ENCODE measurements around the gene PIK3R6. TPM values are rescaled to one million over a fixed set of nuclear protein-coding genes. Genes with fewer than 3 reads are reported as not detected.
"Not testable (repeated sequence)": the region's sequence is repeated elsewhere in the genome, so short reads cannot be mapped to it uniquely, and the experiment has no call there.

The PIK3R6 gene
- total RNA-seq, 2 experiments from 2014 or later, result 0.63 to 0.71 TPM

- H3K36me3 Mint-ChIP-seq, result peaks cover 27% of the 10 kb centered on the region
- H3K4me3 Mint-ChIP-seq, result no peak overlapping the region
- no peak overlapping the region for H3K27ac Mint-ChIP-seq
- POLR2A ChIA-PET, result interaction anchor here (1.2 kb wide), 1 partner anchor 28 kb away, joined by 3 read pairs; no protein-coding TSS in a partner anchor
- no peak for DNase-seq
- H3K27me3 Mint-ChIP-seq, result no peaks in the 10 kb centered on the region
- peaks cover 54% of the 10 kb centered on the region for H3K4me1 Mint-ChIP-seq (ENCODE audit: low read depth)
- intact Hi-C loops (cut with micrococcal nuclease), result loop anchor here (10.0 kb wide), 1 partner anchor 509 kb away; the partner anchor contains the start of gene RPL26
- H3K9me3 Mint-ChIP-seq, result no peaks in the 10 kb centered on the region
- CTCF ChIA-PET, result interaction anchor here (1.0 to 5.5 kb wide), 5 partner anchors 25 to 288 kb away, joined by 4 to 38 read pairs (median 8); partner anchors contain the start of gene PIK3R6
Measured at GRCh38 chr17:8893621-8894201, 26.2 kb upstream of the PIK3R6 start.

- H3K9me3 Mint-ChIP-seq, result no peaks in the 10 kb centered on the region
- intact Hi-C loops (cut with micrococcal nuclease), result loop anchor here (10.0 kb wide), 1 partner anchor 508 kb away; the partner anchor contains the start of gene RPL26
- no peak overlapping the region for H3K4me3 Mint-ChIP-seq
- H3K27ac Mint-ChIP-seq, result no peak overlapping the region
- peaks cover 47% of the 10 kb centered on the region for H3K4me1 Mint-ChIP-seq (ENCODE audit: low read depth)
- ChIA-PET CTCF (interaction anchor here (1.0 to 5.5 kb wide), 4 partner anchors 17 to 107 kb away, joined by 3 to 38 read pairs (median 16); no protein-coding TSS in a partner anchor), POLR2A (interaction anchor here (1.2 kb wide), 1 partner anchor 27 kb away, joined by 3 read pairs; no protein-coding TSS in a partner anchor)
- no peaks in the 10 kb centered on the region for H3K27me3 Mint-ChIP-seq
- H3K36me3 Mint-ChIP-seq, result peaks cover 26% of the 10 kb centered on the region
- DNase-seq, result no peak
Measured at GRCh38 chr17:8893059-8893458, 25.6 kb upstream of the PIK3R6 start.

- CTCF ChIA-PET, result interaction anchor here (1.0 to 5.5 kb wide), 4 partner anchors 16 to 509 kb away, joined by 3 to 38 read pairs (median 3); no protein-coding TSS in a partner anchor
- Mint-ChIP-seq H3K9me3 (no peaks in the 10 kb centered on the region), H3K27me3 (no peaks in the 10 kb centered on the region), H3K4me1 (ENCODE audit: low read depth) (peaks cover 40% of the 10 kb centered on the region), H3K4me3 (no peak overlapping the region), H3K36me3 (peaks cover 21% of the 10 kb centered on the region), H3K27ac (no peak overlapping the region)
- POLR2A ChIA-PET, result interaction anchor here (1.0 kb wide), 2 partner anchors 64 to 103 kb away, joined by 3 read pairs; no protein-coding TSS in a partner anchor
- intact Hi-C loops (cut with micrococcal nuclease), result loop anchor here (10.0 kb wide), 1 partner anchor 508 kb away; the partner anchor contains the start of gene RPL26
- DNase-seq, result peak; percentile 29
Measured at GRCh38 chr17:8892338-8892690, 24.8 kb upstream of the PIK3R6 start.

GRCh38 chr17:8890671-8891070, 23.2 kb upstream of the PIK3R6 start:
- Mint-ChIP-seq H3K9me3 (no peaks in the 10 kb centered on the region), H3K4me1 (ENCODE audit: low read depth) (peaks cover 24% of the 10 kb centered on the region), H3K36me3 (peaks cover 26% of the 10 kb centered on the region), H3K27ac (no peak overlapping the region), H3K4me3 (no peak overlapping the region), H3K27me3 (no peaks in the 10 kb centered on the region)
- ChIA-PET POLR2A (no interaction called here), CTCF (interaction anchor here (1.1 to 1.5 kb wide), 2 partner anchors 105 to 107 kb away, joined by 3 to 4 read pairs; no protein-coding TSS in a partner anchor)
- intact Hi-C loops (cut with micrococcal nuclease), result loop anchor here (10.0 kb wide), 1 partner anchor 506 kb away; the partner anchor contains the start of gene RPL26
- no peak for DNase-seq

GRCh38 chr17:8889458-8890210, 22.2 kb upstream of the PIK3R6 start:
- peaks cover 15% of the 10 kb centered on the region for H3K4me1 Mint-ChIP-seq (ENCODE audit: low read depth)
- no peaks in the 10 kb centered on the region for H3K9me3 Mint-ChIP-seq
- no peak overlapping the region for H3K27ac Mint-ChIP-seq
- intact Hi-C loops (cut with micrococcal nuclease), result loop anchor here (10.0 kb wide), 1 partner anchor 505 kb away; the partner anchor contains the start of gene RPL26
- H3K27me3 Mint-ChIP-seq, result no peaks in the 10 kb centered on the region
- DNase-seq, result no peak
- CTCF ChIA-PET, result interaction anchor here (0.7 to 1.5 kb wide), 3 partner anchors 106 to 109 kb away, joined by 3 to 4 read pairs (median 4); no protein-coding TSS in a partner anchor
- no peak overlapping the region for H3K4me3 Mint-ChIP-seq
- POLR2A ChIA-PET, result interaction anchor here (1.2 kb wide), 1 partner anchor 10 kb away, joined by 3 read pairs; no protein-coding TSS in a partner anchor
- peaks cover 26% of the 10 kb centered on the region for H3K36me3 Mint-ChIP-seq

GRCh38 chr17:8888704-8889302, 21.3 kb upstream of the PIK3R6 start:
- ChIA-PET CTCF (interaction anchor here (0.7 to 0.8 kb wide), 2 partner anchors 12 to 109 kb away, joined by 3 to 4 read pairs; no protein-coding TSS in a partner anchor), POLR2A (no interaction called here)
- H3K36me3 Mint-ChIP-seq, result peaks cover 31% of the 10 kb centered on the region
- no peaks in the 10 kb centered on the region for H3K9me3 Mint-ChIP-seq
- no peak overlapping the region for H3K27ac Mint-ChIP-seq
- DNase-seq, result no peak
- H3K4me3 Mint-ChIP-seq, result no peak overlapping the region
- H3K27me3 Mint-ChIP-seq, result no peaks in the 10 kb centered on the region
- H3K4me1 Mint-ChIP-seq (ENCODE audit: low read depth), result peaks cover 12% of the 10 kb centered on the region
- intact Hi-C loops (cut with micrococcal nuclease), result no loop called here

GRCh38 chr17:8887834-8888703, 20.6 kb upstream of the PIK3R6 start:
- Mint-ChIP-seq H3K4me3 (no peak overlapping the region), H3K36me3 (peaks cover 31% of the 10 kb centered on the region), H3K4me1 (ENCODE audit: low read depth) (peaks cover 12% of the 10 kb centered on the region), H3K27me3 (no peaks in the 10 kb centered on the region), H3K27ac (no peak overlapping the region), H3K9me3 (no peaks in the 10 kb centered on the region)
- CTCF ChIA-PET, result interaction anchor here (0.8 kb wide), 1 partner anchor 13 kb away, joined by 3 read pairs; no protein-coding TSS in a partner anchor
- POLR2A ChIA-PET, result no interaction called here
- DNase-seq, result no peak
- intact Hi-C loops (cut with micrococcal nuclease), result no loop called here

GRCh38 chr17:8887301-8887700, 19.8 kb upstream of the PIK3R6 start:
- Mint-ChIP-seq H3K36me3 (peaks cover 34% of the 10 kb centered on the region), H3K27me3 (no peaks in the 10 kb centered on the region), H3K4me1 (ENCODE audit: low read depth) (peaks cover 5% of the 10 kb centered on the region), H3K27ac (no peak overlapping the region), H3K9me3 (no peaks in the 10 kb centered on the region), H3K4me3 (no peak overlapping the region)
- no peak for DNase-seq
- POLR2A ChIA-PET, result no interaction called here
- CTCF ChIA-PET, result no interaction called here
- intact Hi-C loops (cut with micrococcal nuclease), result no loop called here

- ChIA-PET CTCF (no interaction called here), POLR2A (no interaction called here)
- no peaks in the 10 kb centered on the region for H3K27me3 Mint-ChIP-seq
- peaks cover 31% of the 10 kb centered on the region for H3K36me3 Mint-ChIP-seq
- intact Hi-C loops (cut with micrococcal nuclease), result no loop called here
- DNase-seq, result no peak
- no peaks in the 10 kb centered on the region for H3K9me3 Mint-ChIP-seq
- H3K4me1 Mint-ChIP-seq (ENCODE audit: low read depth), result no peaks in the 10 kb centered on the region
- H3K27ac Mint-ChIP-seq, result peak overlapping the region; percentile 23
- H3K4me3 Mint-ChIP-seq, result no peak overlapping the region
Measured at GRCh38 chr17:8885967-8886684, 18.7 kb upstream of the PIK3R6 start.

GRCh38 chr17:8885163-8885966, 17.9 kb upstream of the PIK3R6 start:
- H3K4me1 Mint-ChIP-seq (ENCODE audit: low read depth), result not testable (repeated sequence)

More at GRCh38 chr17:8885163-8885966, 17.9 kb upstream of the PIK3R6 start:
- DNase-seq, result peak; percentile 73
- H3K4me3 Mint-ChIP-seq; H3K27me3 Mint-ChIP-seq; H3K9me3 Mint-ChIP-seq; CTCF ChIA-PET; POLR2A ChIA-PET; intact Hi-C loops (cut with micrococcal nuclease); H3K27ac Mint-ChIP-seq: not testable (repeated sequence)
- peaks cover 33% of the 10 kb centered on the region for H3K36me3 Mint-ChIP-seq

All from activated CD4-positive, alpha-beta memory T cell treated with anti-CD3 and anti-CD28 coated beads for 36 hours (primary cell).